ENCODE results near the gene ATP13A1. TPM values are rescaled to one million over a fixed set of nuclear protein-coding genes. Genes with fewer than 3 reads are reported as not detected.

The ATP13A1 gene
- total RNA-seq, 2 donors from 2014 or later = 38.7 to 570 TPM

GRCh38 chr19:19631346-19631745, 32.1 kb downstream of the ATP13A1 start:
- H3K4me3 ChIP-seq = no peak overlapping the region
- ATAC-seq = no peak
- H3K27me3 ChIP-seq = no peaks in the 10 kb centered on the region
- no peaks in the 10 kb centered on the region for H3K36me3 ChIP-seq (replicated peaks in 1 of 2; ENCODE audit: insufficient read depth in 1 of 2, low read depth in 2 of 2)
- H3K27ac ChIP-seq = no peak overlapping the region
- DNase-seq = no peak
- 70 to 78% methylated on average over 3 to 7 of the region's 7 CpGs for WGBS, 2 donors
- no peaks in the 10 kb centered on the region for H3K9me3 ChIP-seq
- intact Hi-C loops (cut with DNase I) = no loop called here
- no peak for TF ChIP-seq POLR2A (IDR thresholded peaks at IDR 0.05)
- TF ChIP-seq, protein P1, sequence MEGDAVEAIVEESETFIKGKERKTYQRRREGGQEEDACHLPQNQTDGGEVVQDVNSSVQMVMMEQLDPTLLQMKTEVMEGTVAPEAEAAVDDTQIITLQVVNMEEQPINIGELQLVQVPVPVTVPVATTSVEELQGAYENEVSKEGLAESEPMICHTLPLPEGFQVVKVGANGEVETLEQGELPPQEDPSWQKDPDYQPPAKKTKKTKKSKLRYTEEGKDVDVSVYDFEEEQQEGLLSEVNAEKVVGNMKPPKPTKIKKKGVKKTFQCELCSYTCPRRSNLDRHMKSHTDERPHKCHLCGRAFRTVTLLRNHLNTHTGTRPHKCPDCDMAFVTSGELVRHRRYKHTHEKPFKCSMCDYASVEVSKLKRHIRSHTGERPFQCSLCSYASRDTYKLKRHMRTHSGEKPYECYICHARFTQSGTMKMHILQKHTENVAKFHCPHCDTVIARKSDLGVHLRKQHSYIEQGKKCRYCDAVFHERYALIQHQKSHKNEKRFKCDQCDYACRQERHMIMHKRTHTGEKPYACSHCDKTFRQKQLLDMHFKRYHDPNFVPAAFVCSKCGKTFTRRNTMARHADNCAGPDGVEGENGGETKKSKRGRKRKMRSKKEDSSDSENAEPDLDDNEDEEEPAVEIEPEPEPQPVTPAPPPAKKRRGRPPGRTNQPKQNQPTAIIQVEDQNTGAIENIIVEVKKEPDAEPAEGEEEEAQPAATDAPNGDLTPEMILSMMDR (IDR thresholded peaks at IDR 0.05) = no peak
- H3K4me1 ChIP-seq = peaks cover 19% of the 10 kb centered on the region

DNA sequence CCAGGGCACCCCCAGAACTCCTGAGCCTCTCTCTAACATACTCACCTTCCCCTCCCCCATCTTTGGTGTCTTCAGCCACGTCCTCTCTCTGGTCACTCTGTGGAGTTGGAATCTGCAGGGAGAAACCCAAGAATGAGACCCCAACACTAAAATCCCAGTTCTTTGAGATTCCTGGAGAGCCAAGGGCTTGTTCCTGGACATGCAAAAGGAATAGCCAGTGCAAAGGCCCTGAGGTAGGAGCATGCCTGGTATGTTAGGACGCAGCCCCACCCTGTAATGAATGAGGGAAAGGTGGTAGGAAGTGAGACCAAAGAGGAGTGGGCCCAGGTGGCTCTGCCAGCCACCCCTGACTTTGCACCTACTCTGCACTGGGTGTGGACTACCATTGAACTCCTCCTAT, 33.0 kb downstream of the ATP13A1 start:
- intact Hi-C loops (cut with DNase I) = no loop called here
- peaks cover 19% of the 10 kb centered on the region for H3K4me1 ChIP-seq
- DNase-seq (no peak), ATAC-seq (no peak)
- WGBS, 2 donors = 100% methylated on average over 1 to 2 of the region's 2 CpGs
- TF ChIP-seq POLR2A (IDR thresholded peaks at IDR 0.05) = no peak
- TF ChIP-seq, protein P1 (IDR thresholded peaks at IDR 0.05) = no peak
- no peak overlapping the region for H3K4me3 ChIP-seq
- H3K9me3 ChIP-seq = no peaks in the 10 kb centered on the region
- no peaks in the 10 kb centered on the region for H3K27me3 ChIP-seq
- H3K27ac ChIP-seq = no peak overlapping the region
- no peaks in the 10 kb centered on the region for H3K36me3 ChIP-seq (replicated peaks in 1 of 2; ENCODE audit: insufficient read depth in 1 of 2, low read depth in 2 of 2)

DNA sequence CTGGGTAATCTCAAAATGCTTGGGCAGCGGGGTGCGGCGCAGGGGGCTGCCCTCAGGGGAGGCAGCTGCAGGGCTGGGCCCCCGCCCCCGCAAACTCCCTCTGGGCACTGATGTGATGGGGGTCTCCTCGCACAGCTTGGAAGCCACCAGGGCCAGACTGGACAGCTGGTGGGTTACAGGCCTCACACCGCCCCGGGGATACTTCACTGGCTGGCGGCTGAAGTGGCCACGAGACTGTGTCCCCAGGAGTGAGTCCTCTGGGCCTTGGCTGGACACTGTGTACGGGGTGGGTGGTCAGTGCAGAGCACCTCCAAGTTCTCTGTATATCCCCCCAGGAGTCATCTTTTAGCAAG, 33.4 kb downstream of the ATP13A1 start:
- Histone ChIP-seq H3K27ac (no peak overlapping the region), H3K36me3 (replicated peaks in 1 of 2; ENCODE audit: insufficient read depth in 1 of 2, low read depth in 2 of 2) (no peaks in the 10 kb centered on the region), H3K9me3 (no peaks in the 10 kb centered on the region), H3K27me3 (no peaks in the 10 kb centered on the region), H3K4me1 (peaks cover 19% of the 10 kb centered on the region), H3K4me3 (no peak overlapping the region)
- 99% methylated on average over 11 of the region's 11 CpGs; no CpG with 5 or more reads in 1 of the 2 donors for WGBS, 2 donors
- ATAC-seq (no peak), DNase-seq (no peak)
- intact Hi-C loops (cut with DNase I) = no loop called here
- TF ChIP-seq POLR2A (IDR thresholded peaks at IDR 0.05) = no peak
- TF ChIP-seq, protein P1 (IDR thresholded peaks at IDR 0.05) = no peak

- Histone ChIP-seq H3K36me3 (replicated peaks in 1 of 2; ENCODE audit: insufficient read depth in 1 of 2, low read depth in 2 of 2) (no peaks in the 10 kb centered on the region), H3K27ac (peak overlapping the region; percentile 84 to 93 (median 90)), H3K9me3 (no peaks in the 10 kb centered on the region), H3K27me3 (no peaks in the 10 kb centered on the region), H3K4me1 (peaks cover 19% of the 10 kb centered on the region), H3K4me3 (peak overlapping the region; percentile 44 to 63)
- intact Hi-C loops (cut with DNase I) = no loop called here
- 1 to 7% methylated on average over 26 to 50 of the region's 51 CpGs for WGBS, 2 donors
- TF ChIP-seq POLR2A (IDR thresholded peaks at IDR 0.05) = peak; percentile 68 to 83 (median 78)
- TF ChIP-seq, protein P1 (IDR thresholded peaks at IDR 0.05) = no peak
- ATAC-seq = peak; percentile 77
- DNase-seq = peak; percentile 73 to 86 (median 83)
Observed at GRCh38 chr19:19628501-19629134, 34.9 kb downstream of the ATP13A1 start.

Data from body of pancreas (tissue), 4 donors.